NCI-H510A treated with DMSO at 0.1 percent for 48 hours (cell line): ENCODE measurements around the gene TTC7B.

Experiments used
- DNase-seq: peaks from one replicate; lab custom pipeline; 2025; lab: John Stamatoyannopoulos, UW

Gene TTC7B

GRCh38 chr14:90488256-90488655, 328.0 kb downstream of the TTC7B start:
- no peak for DNase-seq

- no peak for DNase-seq
Observed at GRCh38 chr14:90487462-90487861, 328.8 kb downstream of the TTC7B start.

DNA sequence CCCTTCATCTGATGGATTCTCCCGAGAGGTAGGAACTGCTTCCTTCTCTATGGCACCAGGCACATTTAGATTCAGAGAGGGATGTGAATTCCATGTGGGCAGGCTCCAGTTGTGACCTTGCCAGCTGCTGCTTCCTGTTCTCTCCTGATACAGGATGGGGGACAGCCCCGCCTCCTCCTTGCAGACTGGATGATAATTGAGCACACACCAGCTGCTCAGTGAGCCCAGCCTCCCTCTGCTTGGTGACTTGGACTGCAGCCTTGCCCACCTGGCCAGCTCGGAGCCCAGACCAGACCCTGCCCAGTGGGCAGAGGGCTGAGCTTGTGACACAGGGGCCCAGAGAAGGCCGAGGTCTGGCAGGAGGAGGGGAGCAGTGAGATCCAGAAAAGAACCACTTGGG, 329.2 kb downstream of the TTC7B start:
- DNase-seq, result peak; percentile 86

DNA sequence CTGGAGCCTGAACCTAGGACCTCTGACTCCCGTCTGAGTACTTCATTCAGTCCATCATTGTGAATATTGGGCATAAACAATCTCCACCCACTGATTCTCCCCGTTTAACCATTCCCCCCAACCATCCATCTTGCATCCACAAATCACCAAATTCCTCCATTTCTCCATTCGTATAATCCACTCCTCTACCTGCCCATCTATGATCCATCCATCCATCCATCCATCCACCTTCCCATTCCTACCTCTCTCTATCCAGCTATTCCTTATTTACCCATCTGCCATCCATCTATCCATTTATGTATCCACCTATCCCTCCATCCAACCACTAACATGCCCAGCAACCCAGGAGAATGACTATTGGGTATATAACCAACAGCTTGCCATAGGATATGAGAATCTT, 331.9 kb downstream of the TTC7B start:
- no peak for DNase-seq

DNA sequence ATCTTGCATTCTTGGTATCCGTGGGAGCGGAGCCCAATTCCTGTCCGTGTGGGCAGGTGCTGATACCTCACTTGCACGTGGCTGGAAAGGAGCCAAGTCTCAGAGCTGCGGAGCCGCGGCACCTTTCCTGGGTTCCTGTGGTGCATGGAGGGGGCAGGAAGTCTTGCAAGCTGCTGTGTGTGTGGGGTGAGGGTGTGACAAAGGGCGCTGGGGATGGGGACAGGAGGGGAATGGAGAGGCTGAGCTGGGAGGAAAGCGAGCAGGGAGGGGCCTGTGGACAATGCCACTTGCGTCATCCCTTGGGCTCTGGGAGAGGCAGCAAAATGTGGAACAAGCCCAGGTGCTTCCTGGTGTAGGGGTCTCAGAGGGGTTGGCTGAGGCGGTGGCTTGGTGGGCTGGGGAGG, 332.7 kb downstream of the TTC7B start:
- peak; percentile 80 for DNase-seq

DNA sequence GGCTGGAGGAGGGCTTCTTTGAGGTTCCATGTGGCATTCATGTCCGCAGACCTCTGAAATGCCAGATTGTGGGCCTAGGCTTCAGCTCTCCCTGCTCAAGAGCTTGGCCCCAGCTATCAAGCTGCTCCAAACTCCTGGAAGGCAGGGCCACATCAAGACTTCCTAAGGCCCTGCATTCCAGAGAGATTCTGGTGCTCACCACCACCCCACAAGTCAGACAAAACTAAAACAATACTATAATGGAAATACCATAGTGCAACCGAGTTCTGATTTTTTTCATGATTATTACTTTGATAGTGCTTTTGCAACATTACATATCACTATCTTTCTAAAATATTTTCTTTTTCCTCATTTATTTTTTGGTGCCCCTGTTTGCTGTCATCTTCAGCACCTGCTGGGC, 333.1 kb downstream of the TTC7B start:
- DNase-seq, result no peak

DNA sequence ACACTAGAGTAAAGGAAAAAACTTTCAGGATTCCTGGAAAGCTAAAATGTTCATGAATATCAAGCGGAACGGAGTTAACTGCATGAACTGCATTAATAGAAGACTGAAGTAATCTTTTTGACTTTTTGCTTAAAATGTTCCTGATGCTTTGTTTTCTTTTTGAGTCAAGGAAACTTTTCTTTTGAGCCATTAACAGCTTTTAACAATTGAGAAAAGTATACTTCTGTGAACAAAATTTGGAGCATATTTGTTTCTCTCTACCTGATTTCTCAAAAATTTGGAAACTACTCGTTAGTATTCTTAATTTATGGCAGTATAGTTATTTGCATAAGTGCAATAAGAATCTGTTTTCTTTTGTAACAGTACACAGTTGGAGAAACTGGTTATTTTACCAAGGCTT, 340.9 kb downstream of the TTC7B start:
- DNase-seq, result no peak
